Neural crest cell (in vitro differentiated cells): ENCODE data around the gene PSAT1. TPM values are rescaled to one million over a fixed set of nuclear protein-coding genes. Genes with fewer than 3 reads are reported as not detected.
"Not testable (repeated sequence)": the region's sequence is repeated elsewhere in the genome, so short reads cannot be mapped to it uniquely, and the experiment has no call there.

ENCODE experiments used
- DNase-seq: peaks from one replicate; pipeline ENCODE4 v3.0.0; 2021; ENCODE audit warnings: low read depth, mixed read lengths, low spot score
- H3K27ac Mint-ChIP-seq: one replicate; pipeline ENCODE4 v1.8.0; 2021; ENCODE audit warnings: mild to moderate bottlenecking, mixed read lengths; ENCODE audit not compliant: unreplicated experiment
- H3K27me3 Mint-ChIP-seq: 2 replicates; pipeline ENCODE4 v1.8.0; 2021; ENCODE audit warnings: low read depth, mild to moderate bottlenecking, mixed read lengths
- H3K36me3 Mint-ChIP-seq: 2 replicates; pipeline ENCODE4 v1.8.0; 2021; ENCODE audit warnings: low read depth, mild to moderate bottlenecking, mixed read lengths
- H3K4me1 Mint-ChIP-seq: 2 replicates; pipeline ENCODE4 v1.8.0; 2021; ENCODE audit warnings: mixed read lengths
- H3K4me3 Mint-ChIP-seq: one replicate; pipeline ENCODE4 v1.8.0; 2021; ENCODE audit warnings: mild to moderate bottlenecking, mixed read lengths
- H3K9me3 Mint-ChIP-seq: 2 replicates; pipeline ENCODE4 v1.8.0; 2021; ENCODE audit warnings: mixed read lengths
- CTCF ChIP-seq: fragments of 200-600 bp; sonication (generic); conservative IDR thresholded peaks from 2 replicates; pipeline ENCODE4 v1.5.0; 2021; ENCODE audit warnings: antibody characterized with exemption, mild to moderate bottlenecking
- total RNA-seq: library from RNA; stranded (reverse); gene quantifications from 2 replicates; pipeline ENCODE4 v1.2.1, GENCODE V29; 2021

The PSAT1 gene
- total RNA-seq, 1 donor from 2014 or later: 166 TPM

- no peak overlapping the region for H3K27ac Mint-ChIP-seq
- no peaks in the 10 kb centered on the region for H3K4me1 Mint-ChIP-seq
- peaks cover 29% of the 10 kb centered on the region for H3K36me3 Mint-ChIP-seq
These were observed 23.2 kb upstream of the PSAT1 start for GRCh38 chr9:78273761-78274160.

GRCh38 chr9:78278177-78278777 is 18.6 kb upstream of the PSAT1 start:
- DNase-seq: no peak
- H3K9me3 Mint-ChIP-seq: no peaks in the 10 kb centered on the region
- no peaks in the 10 kb centered on the region for H3K4me1 Mint-ChIP-seq
- no peak overlapping the region for H3K4me3 Mint-ChIP-seq
- H3K36me3 Mint-ChIP-seq: peaks cover 14% of the 10 kb centered on the region
- H3K27me3 Mint-ChIP-seq: no peaks in the 10 kb centered on the region
- H3K27ac Mint-ChIP-seq: no peak overlapping the region
- TF ChIP-seq CTCF: no peak

More at GRCh38 chr9:78273761-78274160, 23.2 kb upstream of the PSAT1 start:
- H3K4me3 Mint-ChIP-seq: no peak overlapping the region
- H3K27me3 Mint-ChIP-seq: no peaks in the 10 kb centered on the region
- no peak for TF ChIP-seq CTCF
- H3K9me3 Mint-ChIP-seq: no peaks in the 10 kb centered on the region
- DNase-seq: no peak

GRCh38 chr9:78278801-78279200 is 18.1 kb upstream of the PSAT1 start:
- Mint-ChIP-seq H3K36me3 (peaks cover 18% of the 10 kb centered on the region), H3K27ac (no peak overlapping the region), H3K27me3 (no peaks in the 10 kb centered on the region), H3K4me1 (no peaks in the 10 kb centered on the region), H3K4me3 (no peak overlapping the region), H3K9me3 (peaks cover under 1% of the 10 kb centered on the region)
- TF ChIP-seq CTCF: no peak
- no peak for DNase-seq

- no peak overlapping the region for H3K27ac Mint-ChIP-seq
- H3K4me3 Mint-ChIP-seq: no peak overlapping the region
- peaks cover 12% of the 10 kb centered on the region for H3K36me3 Mint-ChIP-seq
These were observed 15.8 kb upstream of the PSAT1 start for GRCh38 chr9:78280982-78281668.

GRCh38 chr9:78284181-78284580 is 12.7 kb upstream of the PSAT1 start:
- H3K4me3 Mint-ChIP-seq, H3K4me1 Mint-ChIP-seq: not testable (repeated sequence)
- peaks cover 12% of the 10 kb centered on the region for H3K36me3 Mint-ChIP-seq

More at GRCh38 chr9:78280982-78281668, 15.8 kb upstream of the PSAT1 start:
- DNase-seq: no peak
- H3K9me3 Mint-ChIP-seq: peaks cover 2% of the 10 kb centered on the region
- H3K4me1 Mint-ChIP-seq: no peaks in the 10 kb centered on the region
- no peaks in the 10 kb centered on the region for H3K27me3 Mint-ChIP-seq
- TF ChIP-seq CTCF: no peak

GRCh38 chr9:78286125-78286524 is 10.8 kb upstream of the PSAT1 start:
- H3K9me3 Mint-ChIP-seq: peaks cover 2% of the 10 kb centered on the region
- no peak overlapping the region for H3K27ac Mint-ChIP-seq
- no peak for TF ChIP-seq CTCF
- peaks cover 3% of the 10 kb centered on the region for H3K4me1 Mint-ChIP-seq
- H3K27me3 Mint-ChIP-seq: no peaks in the 10 kb centered on the region
- no peak for DNase-seq
- H3K4me3 Mint-ChIP-seq: no peak overlapping the region
- peaks cover 12% of the 10 kb centered on the region for H3K36me3 Mint-ChIP-seq

More at GRCh38 chr9:78284181-78284580, 12.7 kb upstream of the PSAT1 start:
- not testable (repeated sequence) for DNase-seq, H3K27ac Mint-ChIP-seq, H3K9me3 Mint-ChIP-seq, H3K27me3 Mint-ChIP-seq
